HTERT RPE-1 (cell line): ENCODE data around the gene RPS6KA3.
"Not testable (repeated sequence)": the region's sequence is repeated elsewhere in the genome, so short reads cannot be mapped to it uniquely, and the experiment has no call there.

ENCODE experiments used
- in situ Hi-C: fragments of 300-500 bp; cut with MboI; formaldehyde crosslinking; loops from 4 replicates; pipeline ENCODE4 v1.14.3; 2020; ENCODE audit warnings: low sequenced_read_pairs

RPS6KA3 gene

DNA sequence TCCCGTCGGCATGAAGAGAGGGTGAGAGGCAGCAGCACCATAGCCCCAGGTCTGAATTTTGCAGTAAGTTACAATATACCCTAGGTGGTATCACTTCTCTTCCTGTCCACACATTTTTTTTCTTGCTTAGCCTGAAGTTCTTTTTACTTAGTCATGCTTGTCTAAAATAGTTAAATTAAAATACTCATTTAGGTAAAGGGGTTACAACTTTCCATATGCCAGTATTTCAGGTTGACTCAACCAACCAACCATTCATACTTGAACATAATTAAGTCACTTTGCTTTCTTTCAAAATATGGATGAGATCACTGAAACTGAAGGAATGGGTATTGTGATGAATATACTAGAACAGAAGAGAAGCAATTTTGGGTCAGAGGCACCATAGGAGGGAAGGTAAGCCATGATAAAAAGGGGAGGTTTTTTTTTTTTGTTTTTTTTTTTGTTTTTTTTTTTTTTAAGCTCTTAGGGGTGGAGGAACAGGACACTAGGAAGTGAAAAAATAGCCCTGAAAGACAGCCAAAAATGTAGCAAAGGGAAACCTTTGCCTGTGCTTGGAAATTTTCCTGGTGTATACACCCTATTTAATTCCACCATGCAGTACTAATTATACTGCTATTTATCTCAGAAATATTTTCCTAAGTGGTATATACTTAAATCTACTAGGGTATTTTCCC lies 41.8 kb downstream of the RPS6KA3 start:
- in situ Hi-C loops = no loop called here

DNA sequence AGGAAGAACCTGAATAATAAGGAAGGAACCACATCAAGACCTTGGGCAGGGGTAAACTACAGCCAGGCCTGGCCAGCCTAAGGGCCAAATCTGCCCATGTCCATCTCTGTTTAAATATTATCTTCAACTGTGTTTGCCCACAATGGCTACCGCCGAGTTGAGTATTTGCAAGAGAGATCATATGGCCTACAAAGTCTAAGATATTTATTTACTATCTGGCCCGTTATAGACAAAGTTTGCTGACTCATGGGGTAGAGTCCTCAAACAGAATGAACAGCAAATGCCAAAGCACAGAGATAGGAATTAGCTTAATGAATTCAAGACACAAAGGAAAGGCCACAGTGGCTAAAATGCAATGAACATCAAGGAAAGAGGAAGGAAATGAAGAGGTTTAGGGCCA lies 44.8 kb downstream of the RPS6KA3 start:
- in situ Hi-C loops = no loop called here

DNA sequence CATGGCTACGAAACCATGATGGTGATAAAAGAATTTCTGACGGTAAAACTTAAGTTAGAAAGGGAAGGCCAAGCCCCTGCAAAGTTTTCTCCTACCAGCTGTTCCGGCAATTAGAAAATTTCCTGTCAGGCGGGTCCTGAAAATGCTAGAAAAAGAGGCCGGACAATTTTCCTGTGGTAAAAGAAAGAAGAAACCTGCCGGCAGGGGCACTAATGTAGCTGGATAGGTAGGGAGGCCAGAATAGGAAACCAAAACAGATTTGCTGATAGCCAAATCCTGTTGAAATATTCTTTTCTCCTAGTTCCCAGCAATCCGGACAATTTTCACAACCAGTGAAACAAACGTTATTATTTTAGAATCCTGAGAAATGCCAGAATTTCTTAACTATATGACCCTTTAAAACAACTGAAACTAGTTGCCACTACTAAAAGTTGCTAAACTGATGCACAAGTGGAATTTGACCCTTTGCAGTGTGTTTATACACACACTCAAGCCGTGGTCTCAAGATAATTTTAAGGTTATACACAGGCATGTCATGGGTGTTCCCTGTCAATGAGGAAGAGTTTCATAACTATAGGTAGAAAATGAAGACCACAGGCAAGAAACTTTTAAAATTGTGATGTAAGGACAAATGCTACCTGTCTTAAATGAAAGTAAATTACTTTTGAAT lies 47.7 kb downstream of the RPS6KA3 start:
- in situ Hi-C loops = no loop called here

DNA sequence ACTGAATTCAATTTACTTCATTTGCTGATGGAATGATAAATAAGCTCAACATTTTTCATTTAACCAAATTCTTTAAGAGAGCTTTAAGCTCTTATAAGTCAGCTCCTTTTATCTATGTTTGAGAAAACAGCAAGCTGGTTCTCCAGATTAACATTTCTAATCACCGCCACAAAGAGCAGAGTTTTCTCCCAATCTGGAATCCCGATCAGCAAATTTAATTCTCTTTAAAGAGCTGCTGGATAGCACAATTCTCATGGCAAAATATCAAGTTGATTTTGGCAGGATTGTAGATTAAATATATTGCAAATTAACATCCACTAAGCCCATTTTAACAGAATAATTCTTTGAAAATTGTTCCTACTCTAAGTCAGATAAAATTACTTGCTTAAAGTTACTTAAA lies 48.8 kb downstream of the RPS6KA3 start:
- in situ Hi-C loops = no loop called here

DNA sequence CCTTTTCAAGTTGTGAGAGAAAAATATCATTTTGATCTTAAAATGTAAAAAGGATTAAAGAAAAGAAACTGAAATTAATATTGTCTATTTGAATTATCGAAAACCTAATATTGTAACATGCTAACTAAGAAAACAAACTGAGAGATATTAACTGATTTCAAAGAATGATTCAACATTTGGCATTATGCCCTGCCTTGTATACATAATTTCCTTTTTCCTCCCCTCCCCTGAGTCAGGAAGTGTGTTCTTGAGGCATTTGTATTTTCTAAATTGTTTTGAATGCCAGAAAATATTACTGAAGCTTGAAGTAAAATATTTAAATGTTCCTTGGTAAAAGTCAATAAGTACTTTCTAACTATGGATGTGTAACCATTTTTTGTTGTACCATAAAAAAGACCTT lies 49.4 kb downstream of the RPS6KA3 start:
- in situ Hi-C loops = no loop called here

DNA sequence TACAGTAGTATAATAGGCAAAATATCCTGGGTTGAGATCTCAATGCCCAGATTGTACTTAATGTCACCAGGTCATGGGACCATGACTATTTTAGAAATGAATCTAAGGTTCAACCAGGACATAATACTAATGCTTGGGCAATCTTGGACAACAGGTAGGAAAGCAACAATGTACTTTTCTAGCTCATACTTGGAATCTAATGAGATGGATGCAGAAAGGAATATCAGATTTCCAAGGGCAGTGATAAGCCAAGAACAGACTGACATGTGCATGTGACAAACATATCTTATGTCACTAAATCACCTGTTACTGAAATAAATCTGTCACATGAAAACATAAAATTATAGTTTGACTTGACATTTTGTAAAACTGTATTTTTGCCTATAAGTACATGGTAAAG lies 51.1 kb downstream of the RPS6KA3 start:
- in situ Hi-C loops = no loop called here

DNA sequence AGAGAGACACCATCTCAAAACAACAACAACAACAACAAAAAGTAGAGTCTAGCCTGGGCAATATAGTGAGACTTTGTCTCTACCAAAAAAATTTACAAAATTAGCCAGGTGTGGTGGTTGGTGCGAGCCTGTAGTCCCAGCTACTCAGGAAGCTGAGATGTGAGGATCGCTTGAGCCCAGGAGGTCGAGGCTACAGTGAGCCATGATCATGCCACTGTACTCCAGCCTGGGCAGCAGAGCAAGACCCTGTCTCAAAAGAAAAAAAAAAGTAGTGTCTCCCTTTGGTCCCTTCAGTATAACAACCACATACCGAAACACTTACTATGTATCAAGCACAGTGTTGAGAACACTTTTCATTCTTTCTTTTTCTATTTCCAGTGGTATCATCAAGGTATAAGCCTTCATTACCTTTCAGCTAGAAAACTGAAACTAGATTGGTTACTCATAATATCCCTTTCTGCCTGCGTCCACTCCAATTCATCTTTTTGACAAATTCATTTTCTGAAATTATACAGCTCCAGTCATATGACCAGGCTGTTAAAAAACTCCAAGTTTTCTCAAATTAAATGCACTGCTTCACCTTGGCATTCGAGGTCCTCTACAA lies 54.1 kb downstream of the RPS6KA3 start:
- in situ Hi-C loops = no loop called here

DNA sequence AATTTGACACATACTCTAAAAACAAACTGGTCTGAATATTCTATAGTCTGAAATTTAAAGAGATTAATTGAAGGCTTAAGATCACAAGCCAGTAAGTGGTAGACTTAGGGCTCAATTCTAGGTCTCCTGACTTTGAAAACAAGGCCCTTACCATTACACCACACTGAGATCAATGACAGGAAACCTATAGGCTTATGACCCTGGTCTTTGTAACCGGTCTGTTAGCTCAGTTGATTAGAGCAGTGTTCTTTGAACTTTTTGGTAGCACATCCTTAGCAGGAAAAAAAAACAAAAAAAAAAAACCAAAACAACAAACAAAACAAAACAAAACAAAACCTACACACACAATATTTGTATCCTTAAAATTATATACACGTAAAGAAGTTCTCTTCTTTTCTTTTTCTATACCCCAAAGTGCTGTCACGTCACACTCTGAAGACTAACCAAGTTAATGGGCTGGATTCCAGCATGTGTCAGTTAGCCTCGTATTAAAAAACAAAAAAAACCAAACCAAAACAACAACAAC lies 55.4 kb downstream of the RPS6KA3 start:
- in situ Hi-C loops = no loop called here

DNA sequence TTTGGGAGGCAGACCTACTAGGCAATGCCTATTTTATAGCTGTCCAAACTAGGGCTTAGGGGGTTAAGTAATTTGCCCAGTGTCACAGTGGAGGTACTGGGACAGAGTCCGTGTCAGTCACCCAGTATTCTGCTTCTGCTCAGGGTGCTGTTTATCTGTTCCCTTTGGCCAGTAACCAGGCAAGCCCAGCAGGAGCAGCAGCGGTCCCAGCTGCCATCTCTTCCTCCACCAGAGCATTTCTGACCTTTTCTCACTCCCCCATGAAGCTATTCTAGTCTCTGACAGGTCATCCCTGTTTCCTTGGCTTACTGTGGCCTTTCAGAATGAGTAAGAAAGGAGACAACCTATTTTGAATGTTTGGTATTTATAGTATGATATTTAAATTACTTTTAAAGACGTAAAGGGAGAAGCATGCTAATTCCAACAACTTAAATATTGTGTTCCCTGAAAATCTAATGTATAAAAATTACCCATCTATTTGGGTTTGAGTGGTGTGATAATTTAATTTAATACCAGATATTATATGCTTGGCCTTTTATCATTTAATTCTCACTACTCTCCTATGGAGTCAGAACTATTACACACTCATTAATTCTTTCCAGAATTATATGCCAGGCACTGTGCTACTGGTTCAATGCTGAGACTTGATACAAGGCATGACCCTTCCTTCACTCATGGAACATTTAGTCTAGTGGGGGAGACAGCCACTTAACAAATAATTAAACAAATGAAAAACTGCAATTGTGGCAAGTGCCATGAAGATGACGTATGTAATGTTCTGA lies 60.6 kb downstream of the RPS6KA3 start:
- in situ Hi-C loops = no loop called here

DNA sequence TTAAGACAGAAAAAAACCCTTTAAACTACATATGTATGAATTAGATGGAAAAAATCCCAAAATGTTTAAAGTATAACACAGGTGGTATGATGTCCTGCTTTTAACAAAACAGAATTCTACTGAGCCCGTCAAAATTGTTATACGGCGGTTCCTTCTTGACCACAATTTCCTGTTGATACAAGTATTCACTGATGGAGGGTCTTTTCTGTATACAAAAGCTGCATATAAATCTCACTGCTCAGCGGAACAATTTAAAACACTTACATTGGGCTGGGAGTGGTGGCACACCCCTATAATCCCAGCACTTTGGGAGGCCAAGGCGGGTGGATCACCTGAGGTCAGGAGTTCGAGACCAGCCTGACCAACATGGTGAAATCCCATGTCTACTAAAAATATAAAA lies 62.4 kb downstream of the RPS6KA3 start:
- in situ Hi-C loops = no loop called here

DNA sequence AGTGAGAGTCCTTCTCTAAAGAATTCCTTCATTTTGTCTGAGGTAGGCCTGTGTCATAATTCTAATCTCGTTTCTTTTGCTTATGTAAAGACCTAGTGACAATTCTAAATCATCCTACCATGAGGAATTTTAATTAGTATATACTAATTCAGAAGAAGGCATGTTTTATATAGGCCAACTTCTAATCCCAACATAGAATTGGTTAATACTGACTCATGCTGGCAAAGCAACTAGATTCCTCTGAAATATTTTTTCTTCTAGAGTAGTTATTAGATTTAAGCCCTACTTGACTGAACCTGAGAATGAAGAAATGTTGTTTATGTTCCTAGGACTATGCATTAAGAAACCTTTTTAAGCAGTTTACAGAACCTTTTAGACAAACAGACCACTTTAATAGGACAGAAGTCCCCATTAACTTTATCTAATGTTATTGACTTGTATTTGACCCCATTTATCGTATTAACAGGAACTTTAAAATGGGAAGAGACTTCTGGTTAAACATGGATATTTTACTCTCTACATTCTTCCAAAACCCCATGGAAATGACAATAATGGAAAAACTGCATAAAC lies 69.0 kb downstream of the RPS6KA3 start:
- in situ Hi-C loops = no loop called here

DNA sequence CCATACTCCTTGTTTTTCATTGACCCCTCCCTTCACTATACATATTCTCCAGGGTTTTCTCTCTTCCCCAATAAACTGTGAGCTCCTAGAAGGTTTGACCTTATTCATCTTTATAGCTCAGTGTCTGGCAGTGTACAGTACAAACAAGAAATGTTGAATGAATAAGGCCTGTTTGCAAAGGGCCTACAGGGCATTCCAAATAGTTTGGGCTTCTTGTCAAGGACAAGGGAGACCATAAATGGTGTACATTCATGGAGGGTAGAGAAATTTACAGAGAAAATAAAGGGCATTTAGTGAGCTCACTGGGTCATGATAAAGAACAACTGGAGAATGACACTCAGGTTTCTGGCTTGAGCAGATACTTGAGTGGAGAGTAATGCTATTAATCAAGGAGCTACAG lies 77.5 kb downstream of the RPS6KA3 start:
- in situ Hi-C loops = no loop called here

DNA sequence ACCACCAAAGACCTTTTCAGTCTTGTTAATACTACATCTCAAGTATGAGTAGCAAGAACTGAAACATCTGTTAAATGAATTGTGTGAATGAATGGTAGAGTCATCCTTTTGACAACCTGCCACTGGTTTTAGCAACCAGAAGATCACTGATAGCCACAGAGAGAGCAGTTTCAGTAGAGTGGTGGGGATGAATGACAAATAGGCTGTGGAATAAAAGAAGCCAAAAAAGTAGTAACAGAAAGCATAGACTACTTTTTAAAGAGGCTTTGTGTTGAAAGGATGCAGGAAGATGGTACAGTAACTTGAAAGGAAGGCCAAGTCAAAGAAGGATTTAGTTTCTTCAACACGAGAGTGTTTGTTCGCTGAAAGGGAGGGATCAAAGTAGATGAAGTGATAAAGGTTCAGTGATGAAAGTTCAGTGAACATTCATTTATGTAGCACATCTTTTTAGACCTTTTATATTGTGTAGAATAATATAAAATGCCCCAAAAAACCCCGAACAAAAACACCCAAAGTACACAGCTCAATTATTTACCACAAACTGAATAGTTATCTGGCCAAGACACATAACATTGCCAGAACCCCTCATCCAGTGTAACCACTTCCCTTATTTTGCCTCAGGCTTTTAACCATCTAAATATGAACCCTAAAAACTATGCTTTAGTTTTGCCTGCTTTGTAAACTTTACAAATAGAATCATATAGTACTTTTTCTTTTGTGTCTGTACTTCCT lies 84.9 kb downstream of the RPS6KA3 start:
- in situ Hi-C loops = no loop called here

DNA sequence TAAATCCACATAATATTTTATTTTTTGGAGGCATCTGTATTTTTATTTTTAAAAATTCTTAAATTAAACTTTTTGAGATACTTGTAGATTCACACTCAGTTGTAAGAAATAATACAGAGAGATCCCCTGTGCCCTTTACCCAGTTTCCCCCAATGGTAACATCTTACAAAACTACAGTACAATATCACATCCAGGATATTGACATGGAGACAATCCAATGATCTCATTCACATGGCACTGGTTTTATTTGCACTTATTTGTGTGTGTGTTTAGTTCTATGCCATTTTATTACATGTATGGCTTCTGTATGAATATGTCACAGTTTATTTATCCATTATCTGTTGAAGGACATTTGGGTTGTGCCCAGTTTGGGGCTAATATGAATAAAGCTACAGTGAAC lies 89.6 kb downstream of the RPS6KA3 start:
- in situ Hi-C loops = no loop called here

DNA sequence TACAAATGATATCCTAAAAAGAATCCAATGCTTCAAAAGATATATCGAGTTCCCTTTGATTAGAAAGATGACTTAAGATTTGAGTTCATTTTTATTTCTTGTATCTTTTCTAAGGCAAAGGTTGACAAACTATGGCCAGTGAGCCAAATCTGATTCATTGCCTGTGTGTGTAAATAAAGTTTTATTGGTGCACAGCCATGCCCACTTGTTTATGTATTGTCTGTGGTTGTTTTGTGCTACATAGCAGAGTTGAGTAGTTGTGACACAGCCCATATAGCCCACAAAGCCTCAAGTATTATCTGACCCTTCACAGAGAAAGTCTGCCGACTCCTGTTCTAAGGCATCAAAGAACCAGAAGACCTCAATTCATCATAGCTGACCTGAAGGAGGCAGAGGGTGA lies 92.9 kb downstream of the RPS6KA3 start:
- in situ Hi-C loops = no loop called here

DNA sequence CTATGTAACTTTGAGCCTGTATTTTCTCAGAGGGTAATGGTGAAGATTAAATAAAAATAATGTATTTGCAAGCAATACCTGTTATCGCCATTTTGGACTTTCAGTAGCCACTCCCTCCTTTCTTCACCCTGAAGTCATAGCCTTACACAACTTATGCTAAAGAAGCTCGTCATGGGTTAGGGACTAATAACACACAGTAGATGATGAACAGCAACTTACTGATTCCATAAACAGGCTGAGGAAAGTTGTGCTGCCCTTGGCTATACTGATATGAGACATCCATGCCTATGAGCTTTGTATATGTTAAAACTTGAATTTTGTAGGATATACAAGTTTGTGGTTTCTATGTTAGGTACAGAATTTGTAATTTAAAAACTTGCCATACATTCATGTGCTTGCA lies 93.4 kb downstream of the RPS6KA3 start:
- in situ Hi-C loops = no loop called here

DNA sequence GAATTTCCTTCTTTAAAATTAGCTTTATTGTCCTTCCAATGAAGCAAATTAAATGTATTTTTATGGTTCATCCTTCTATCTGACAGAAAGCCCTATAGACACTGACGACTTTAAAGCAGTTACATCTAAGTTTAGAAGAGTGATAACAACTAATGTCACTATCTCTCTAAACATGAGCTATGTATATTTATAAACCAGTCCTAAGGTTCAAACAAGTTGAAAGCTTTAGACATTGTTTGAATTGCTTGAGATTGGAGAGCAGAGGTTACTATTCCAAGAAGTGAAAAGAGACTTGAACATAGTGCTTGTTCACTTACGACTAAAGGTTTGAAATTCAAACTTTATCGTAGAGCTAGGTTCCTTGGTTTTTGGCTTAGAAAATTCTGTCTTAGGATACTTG lies 94.8 kb downstream of the RPS6KA3 start:
- in situ Hi-C loops = no loop called here

DNA sequence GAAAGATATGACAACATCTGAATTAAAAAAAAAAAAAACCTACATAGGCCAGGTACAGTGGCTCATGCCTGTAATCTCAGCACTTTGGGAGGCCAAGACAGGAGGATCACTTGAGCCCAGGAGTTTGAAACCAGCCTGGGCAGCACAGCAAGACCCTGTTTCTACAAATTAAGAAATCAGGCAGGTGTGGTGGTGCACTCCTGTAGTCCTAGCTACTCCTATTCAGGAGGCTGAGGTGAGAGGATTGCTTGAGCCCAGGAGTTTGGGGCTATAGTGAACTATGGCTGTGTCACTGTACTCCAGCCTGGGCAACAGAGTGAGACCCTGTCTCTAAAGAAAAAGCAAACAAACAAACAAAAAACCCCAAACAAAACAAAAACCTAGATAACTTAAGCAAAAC lies 104.2 kb downstream of the RPS6KA3 start:
- in situ Hi-C loops = not testable (repeated sequence)

DNA sequence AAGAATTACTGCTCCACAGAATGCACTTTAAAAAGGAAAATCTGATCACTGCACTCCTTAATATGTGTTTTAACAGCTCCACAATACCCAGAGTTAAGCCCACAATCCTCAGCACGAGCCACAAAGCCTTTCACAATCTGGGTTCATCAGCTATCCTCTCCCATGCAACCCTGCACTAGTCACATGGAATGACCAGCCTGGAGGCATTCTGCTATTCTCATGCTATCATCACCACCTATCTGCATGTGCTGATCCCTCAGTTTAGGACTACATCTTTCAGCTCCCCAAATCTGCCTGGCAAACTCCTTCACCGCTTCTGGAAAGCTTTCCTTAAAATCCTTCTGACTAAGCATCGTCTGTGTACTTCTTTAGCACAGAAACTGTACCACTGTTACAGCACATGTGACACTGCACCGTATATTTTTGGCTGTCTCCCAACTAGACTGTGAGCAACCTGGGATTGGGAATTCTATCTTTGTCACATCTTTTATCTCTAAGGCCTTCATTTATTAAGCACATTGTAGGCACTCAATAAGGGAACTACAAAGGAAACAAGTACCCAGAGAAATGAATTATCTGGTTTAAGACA lies 106.8 kb downstream of the RPS6KA3 start:
- in situ Hi-C loops = no loop called here

DNA sequence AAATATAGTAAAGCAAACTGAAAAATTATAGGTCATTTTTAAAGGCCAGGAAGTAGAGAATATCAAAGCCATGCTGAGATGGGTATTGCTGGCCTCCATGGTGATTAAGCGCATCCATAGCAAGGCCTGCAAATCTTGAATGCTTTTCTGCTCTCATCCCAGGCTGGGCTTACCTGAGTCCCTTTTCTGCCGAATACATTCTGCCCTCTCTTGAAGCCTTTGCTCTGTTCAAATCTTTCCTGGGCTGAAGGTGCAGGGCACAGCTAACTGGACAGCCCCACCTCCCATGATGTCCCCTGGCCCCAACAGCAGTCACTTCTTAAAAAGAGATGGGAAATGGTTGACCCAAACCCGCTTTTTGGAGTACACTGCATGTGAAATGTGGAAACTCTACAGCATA lies 115.0 kb downstream of the RPS6KA3 start:
- in situ Hi-C loops = no loop called here
